SK-N-DZ (cell line): ENCODE data around the gene GRHL1.

Experiments used
- DNase-seq: peaks from one replicate; pipeline ENCODE4 v3.0.0-alpha.2; 2015; ENCODE audit warnings: low spot score

GRHL1 gene

DNA sequence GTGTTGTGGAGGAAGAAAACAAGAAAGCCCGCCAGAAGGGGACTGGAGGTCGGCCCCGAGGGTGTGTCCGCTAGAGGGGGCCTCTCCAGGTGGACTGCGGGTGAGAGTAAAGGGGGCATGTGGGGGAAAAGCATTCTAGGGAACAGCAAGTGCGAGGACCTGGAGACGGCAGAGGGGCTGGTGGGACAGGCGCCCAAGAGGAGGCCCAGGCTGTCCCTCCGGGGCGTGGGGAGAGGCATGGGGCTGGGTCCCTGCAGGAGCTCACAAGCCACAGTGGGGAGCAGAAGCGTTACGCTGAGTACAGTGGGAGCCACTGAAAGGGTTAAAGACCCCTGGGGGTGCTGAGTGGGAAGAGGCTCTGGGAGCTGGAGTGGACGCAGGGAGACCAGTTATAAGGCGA lies 90.2 kb downstream of the GRHL1 start:
- DNase-seq: no peak

DNA sequence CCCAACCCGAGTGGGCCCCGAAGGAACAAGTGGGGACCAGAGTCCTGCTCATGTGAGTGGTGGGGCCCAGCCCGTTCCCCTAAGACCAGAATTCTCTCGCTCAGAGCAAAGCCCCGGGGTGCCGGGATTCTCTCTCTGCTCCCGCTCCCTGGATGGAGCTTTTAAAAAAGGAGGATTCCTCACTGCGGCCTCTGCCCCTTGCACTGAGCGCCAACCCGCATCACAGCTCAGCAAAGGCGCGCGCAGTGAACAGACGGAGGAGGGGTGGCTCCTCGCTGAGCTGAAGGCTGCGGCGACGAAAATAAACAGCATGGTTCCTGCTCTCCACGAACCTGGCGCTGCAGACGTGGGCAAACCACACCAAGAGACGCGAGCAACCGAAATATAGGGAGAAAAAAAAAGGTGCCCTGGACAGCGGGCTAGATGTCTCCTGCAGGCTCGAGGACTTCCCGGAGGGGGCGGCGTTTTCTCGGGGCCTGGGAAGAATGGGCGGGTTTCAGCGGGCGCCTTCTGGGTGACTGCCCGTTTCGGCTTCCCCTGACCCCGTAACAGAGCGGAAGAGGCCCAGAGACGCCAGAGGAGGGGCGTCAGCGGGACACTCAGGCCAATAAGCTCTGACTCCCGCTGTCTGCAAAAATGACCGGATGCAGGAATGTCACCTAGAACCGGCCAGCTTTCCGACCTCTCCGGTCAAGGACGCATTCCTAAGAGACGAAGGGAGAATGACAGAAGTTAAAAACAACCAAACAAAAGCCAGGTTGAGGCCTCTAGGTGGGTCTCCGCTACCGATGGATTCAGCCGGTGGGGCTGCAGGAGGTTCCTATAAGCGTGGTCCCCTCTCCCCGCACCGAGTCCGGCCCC lies 91.0 kb downstream of the GRHL1 start:
- DNase-seq: no peak

DNA sequence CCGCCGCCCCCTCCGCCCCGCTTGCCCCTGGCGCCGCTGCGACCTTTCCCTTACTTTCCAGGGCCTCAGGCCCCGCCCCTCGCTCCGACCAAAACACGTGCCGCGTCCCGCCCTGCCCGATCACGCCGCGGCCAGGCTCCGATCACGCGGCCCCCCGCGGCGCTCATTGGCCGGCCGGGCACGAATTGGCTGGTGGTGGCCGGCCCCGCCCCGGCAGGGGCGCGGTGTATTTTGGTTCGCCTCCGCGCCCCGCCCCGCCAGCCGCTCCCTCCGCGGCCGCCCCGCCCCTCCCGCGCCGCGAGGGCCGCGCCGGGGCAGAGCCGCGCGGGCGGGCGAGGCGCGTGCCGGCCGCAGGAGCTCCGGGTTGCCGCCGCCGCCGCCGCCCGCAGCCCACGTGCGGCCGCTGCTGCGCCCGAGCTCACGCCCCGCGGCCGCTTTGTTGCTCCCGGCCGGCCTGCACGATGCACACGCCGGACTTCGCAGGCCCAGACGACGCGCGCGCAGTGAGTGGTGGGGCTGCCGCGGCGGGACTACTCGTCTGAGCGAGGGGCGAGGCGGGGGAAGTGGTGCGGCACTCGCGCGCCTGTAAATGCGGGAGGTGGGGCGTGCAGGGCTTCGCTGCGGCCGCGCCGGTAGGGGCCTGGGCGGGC lies 91.9 kb downstream of the GRHL1 start, which contains the start of gene KLF11:
KLF11 (plus strand) TSS at position 295 of the 650 bp plus-strand sequence; CDS start at position 462, 167 bp downstream.
- DNase-seq: no peak

DNA sequence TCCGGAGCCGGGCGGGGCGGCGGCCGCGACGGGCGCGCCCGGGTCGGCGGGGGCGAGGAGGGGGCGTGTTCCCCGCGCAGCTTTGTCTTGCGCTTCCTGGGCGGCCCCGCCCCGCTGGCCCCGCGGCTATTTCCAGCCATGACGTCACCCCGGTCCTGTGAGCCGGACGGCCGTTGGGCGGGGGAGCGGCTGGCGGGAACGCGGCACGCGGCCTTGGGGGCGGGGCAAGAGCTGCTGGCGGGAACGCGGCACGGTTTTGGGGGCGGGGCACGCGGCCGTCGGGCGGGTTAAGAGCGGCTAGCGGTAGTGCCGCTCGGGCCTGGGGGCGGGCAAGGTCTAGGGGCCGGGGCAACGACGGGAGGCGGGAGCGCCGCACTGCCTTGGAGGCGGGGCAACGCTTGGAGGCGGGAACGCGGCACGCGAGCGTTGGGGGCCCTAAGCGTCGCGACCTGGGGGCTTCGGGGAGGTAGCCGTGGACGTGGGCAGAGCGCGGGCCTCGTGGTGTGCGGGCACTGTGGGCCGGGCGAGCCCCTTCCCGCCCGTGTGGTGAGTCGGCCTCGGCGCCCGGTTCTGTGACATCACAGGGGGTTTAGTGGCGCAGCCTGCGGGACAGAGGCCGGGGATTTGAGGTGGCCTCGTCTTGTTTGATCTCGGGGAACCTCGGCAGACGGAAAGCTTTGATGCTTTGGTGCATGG lies 92.6 kb downstream of the GRHL1 start:
- no peak for DNase-seq

DNA sequence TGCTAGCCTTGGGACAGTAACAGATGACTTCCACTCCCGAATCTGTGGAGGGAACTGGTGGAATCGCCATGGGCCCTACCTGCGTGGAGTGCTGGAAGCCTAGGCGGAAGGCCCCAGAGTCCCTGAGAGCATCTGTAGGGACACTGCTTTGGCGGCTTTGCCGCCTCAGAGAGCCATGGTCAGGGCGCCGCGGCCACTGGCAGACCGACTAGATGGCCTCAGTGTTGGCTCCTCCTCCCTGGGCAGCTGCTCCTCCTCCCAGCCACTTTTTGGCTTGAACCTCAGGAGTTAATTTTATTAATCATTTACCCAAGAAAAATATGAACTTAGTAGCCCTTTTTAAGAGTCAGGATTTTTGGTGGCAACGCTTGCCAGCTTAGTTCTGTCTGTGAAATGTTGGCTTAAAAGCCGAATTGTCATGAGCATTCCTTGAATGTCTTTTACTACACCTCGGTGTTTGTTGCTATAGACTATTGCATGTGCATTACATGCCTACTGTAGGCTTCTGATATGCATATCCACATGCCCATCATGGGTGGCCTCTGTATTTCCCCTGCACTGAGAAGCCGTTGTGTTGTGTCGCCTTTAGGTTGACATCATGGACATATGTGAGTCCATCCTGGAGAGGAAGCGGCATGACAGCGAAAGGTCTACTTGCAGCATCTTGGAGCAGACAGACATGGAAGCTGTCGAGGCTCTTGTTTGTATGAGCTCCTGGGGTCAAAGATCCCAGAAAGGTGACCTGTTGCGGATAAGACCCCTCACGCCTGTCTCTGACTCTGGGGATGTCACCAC lies 94.3 kb downstream of the GRHL1 start:
- no peak for DNase-seq

DNA sequence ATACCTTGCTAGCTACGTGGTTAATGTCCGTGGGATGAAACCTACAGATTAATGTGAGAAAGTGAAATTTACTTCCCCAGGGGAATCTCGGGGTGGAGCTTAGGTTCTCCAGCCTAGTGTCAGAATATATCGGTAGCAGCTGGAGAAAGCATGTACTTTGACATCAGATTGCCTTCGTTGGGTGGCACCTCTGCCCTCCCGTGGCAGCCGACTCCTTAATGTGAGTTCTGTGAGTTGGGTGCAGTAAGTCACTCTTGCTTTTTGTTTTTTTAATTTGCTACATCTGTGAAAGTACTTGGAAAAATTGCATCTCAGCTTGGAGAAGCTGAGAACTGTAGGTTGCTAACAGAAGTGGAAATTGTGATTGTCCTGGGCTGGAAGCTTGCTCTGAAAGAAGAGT lies 95.4 kb downstream of the GRHL1 start:
- DNase-seq: no peak

DNA sequence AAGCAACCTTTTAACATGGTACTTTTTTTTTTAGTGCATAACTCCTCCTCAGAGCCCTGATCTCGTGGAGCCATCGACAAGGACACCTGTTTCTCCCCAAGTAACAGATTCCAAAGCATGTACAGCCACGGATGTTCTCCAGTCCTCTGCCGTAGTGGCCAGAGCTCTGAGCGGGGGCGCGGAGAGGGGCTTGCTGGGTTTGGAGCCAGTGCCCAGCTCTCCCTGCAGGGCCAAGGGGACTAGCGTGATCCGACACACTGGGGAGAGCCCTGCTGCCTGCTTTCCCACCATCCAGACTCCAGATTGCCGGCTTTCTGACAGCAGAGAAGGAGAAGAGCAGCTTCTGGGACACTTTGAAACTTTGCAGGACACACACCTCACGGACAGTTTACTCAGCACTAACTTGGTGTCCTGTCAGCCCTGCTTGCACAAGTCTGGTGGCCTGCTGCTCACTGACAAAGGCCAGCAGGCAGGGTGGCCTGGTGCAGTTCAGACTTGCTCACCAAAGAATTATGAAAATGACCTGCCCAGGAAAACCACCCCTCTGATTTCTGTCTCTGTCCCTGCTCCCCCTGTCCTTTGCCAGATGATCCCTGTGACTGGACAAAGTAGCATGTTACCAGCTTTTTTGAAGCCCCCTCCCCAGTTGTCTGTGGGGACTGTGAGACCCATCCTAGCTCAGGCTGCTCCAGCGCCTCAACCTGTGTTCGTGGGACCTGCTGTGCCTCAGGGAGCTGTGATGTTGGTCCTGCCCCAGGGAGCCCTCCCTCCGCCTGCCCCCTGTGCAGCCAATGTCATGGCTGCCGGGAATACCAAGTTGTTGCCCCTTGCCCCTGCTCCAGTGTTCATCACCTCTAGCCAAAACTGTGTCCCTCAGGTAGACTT lies 96.4 kb downstream of the GRHL1 start:
- no peak for DNase-seq

DNA sequence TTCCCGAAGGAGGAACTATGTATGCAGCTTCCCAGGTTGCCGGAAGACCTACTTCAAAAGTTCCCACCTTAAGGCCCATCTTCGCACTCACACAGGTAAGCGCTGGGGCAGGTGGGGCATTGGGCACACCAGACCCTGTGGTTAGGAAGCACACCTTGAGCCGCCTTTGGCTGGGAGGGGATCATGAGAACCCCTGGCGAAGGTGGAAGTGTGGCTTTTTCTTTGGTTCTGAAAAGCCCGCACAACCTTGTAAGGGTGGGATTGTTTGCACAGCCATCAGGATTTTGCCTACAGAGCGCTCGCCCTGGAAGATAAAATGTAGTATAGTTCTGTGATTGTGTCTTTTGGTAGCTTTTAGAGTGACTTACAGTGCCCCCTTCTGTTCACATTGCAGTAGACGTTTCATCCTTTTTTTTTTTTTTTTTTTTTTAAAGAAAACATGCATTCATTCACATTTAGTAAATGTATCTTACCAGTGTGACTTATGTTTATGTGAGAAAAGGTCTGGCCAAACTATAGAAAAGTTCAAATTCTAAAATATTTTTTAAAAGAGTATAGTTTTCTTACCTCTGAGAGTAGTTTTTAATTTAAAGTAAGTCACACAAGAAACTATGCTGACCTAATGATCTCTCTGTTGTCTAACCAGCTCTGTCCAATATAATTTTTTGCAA lies 97.1 kb downstream of the GRHL1 start:
- DNase-seq: no peak
